Measurements from ENCODE around the gene ZDHHC12.

Gene ZDHHC12

GRCh38 chr9:128750926-128751595 is 27.1 kb upstream of the ZDHHC12 start:
- Mint-ChIP-seq H3K9me3 (no peaks in the 10 kb centered on the region), H3K4me3 (no peak overlapping the region), H3K36me3 (ENCODE audit: low read depth) (peaks cover 5% of the 10 kb centered on the region), H3K27ac (no peak overlapping the region), H3K4me1 (no peaks in the 10 kb centered on the region), H3K27me3 (ENCODE audit: low read depth, poor library complexity) (no peaks in the 10 kb centered on the region)
- no peak for DNase-seq
- TF ChIP-seq CTCF (IDR thresholded peaks at IDR 0.05), result no peak

- Mint-ChIP-seq H3K4me1 (no peaks in the 10 kb centered on the region), H3K27me3 (ENCODE audit: low read depth, poor library complexity) (peaks cover 4% of the 10 kb centered on the region), H3K9me3 (no peaks in the 10 kb centered on the region), H3K4me3 (no peak overlapping the region), H3K36me3 (ENCODE audit: low read depth) (peaks cover 5% of the 10 kb centered on the region), H3K27ac (no peak overlapping the region)
- no peak for TF ChIP-seq CTCF (IDR thresholded peaks at IDR 0.05)
- DNase-seq, result no peak
Measured at GRCh38 chr9:128747241-128747640, 23.3 kb upstream of the ZDHHC12 start.

- Mint-ChIP-seq H3K9me3 (no peaks in the 10 kb centered on the region), H3K27ac (no peak overlapping the region), H3K36me3 (ENCODE audit: low read depth) (peaks cover 25% of the 10 kb centered on the region), H3K4me3 (no peak overlapping the region), H3K4me1 (no peaks in the 10 kb centered on the region), H3K27me3 (ENCODE audit: low read depth, poor library complexity) (peaks cover 4% of the 10 kb centered on the region)
- TF ChIP-seq CTCF (IDR thresholded peaks at IDR 0.05), result no peak
- DNase-seq, result no peak
Measured at GRCh38 chr9:128743421-128743820, 19.5 kb upstream of the ZDHHC12 start.

GRCh38 chr9:128742401-128742800 is 18.5 kb upstream of the ZDHHC12 start:
- peaks cover 4% of the 10 kb centered on the region for H3K27me3 Mint-ChIP-seq (ENCODE audit: low read depth, poor library complexity)
- H3K36me3 Mint-ChIP-seq (ENCODE audit: low read depth), result peaks cover 28% of the 10 kb centered on the region
- H3K27ac Mint-ChIP-seq, result no peak overlapping the region
- H3K9me3 Mint-ChIP-seq, result no peaks in the 10 kb centered on the region
- H3K4me1 Mint-ChIP-seq, result no peaks in the 10 kb centered on the region
- no peak overlapping the region for H3K4me3 Mint-ChIP-seq
- TF ChIP-seq CTCF (IDR thresholded peaks at IDR 0.05), result no peak
- DNase-seq, result no peak

- no peak for TF ChIP-seq CTCF (IDR thresholded peaks at IDR 0.05)
- peaks cover 37% of the 10 kb centered on the region for H3K36me3 Mint-ChIP-seq (ENCODE audit: low read depth)
- peak overlapping the region; percentile 70 for H3K27ac Mint-ChIP-seq
Measured at GRCh38 chr9:128735373-128735772, 11.4 kb upstream of the ZDHHC12 start.

GRCh38 chr9:128733256-128733655 is 9.3 kb upstream of the ZDHHC12 start:
- H3K36me3 Mint-ChIP-seq (ENCODE audit: low read depth), result peaks cover 22% of the 10 kb centered on the region
- peaks cover 38% of the 10 kb centered on the region for H3K4me1 Mint-ChIP-seq
- peak; percentile 76 for TF ChIP-seq CTCF (IDR thresholded peaks at IDR 0.05)
- no peak overlapping the region for H3K4me3 Mint-ChIP-seq
- peak overlapping the region; percentile 91 for H3K27ac Mint-ChIP-seq
- no peaks in the 10 kb centered on the region for H3K27me3 Mint-ChIP-seq (ENCODE audit: low read depth, poor library complexity)
- H3K9me3 Mint-ChIP-seq, result no peaks in the 10 kb centered on the region
- peak; percentile 82 for DNase-seq

More at GRCh38 chr9:128735373-128735772, 11.4 kb upstream of the ZDHHC12 start:
- no peaks in the 10 kb centered on the region for H3K27me3 Mint-ChIP-seq (ENCODE audit: low read depth, poor library complexity)
- H3K4me3 Mint-ChIP-seq, result no peak overlapping the region
- H3K9me3 Mint-ChIP-seq, result no peaks in the 10 kb centered on the region
- DNase-seq, result no peak
- peaks cover 27% of the 10 kb centered on the region for H3K4me1 Mint-ChIP-seq
